ENCODE measurements around the gene ELF2. TPM values are rescaled to one million over a fixed set of nuclear protein-coding genes. Genes with fewer than 3 reads are reported as not detected.
A peak's percentile ranks its signal among the peaks of the same experiment; 100 is the strongest.

Gene ELF2
- total RNA-seq, 1 donor from 2014 or later = 44.3 TPM

DNA sequence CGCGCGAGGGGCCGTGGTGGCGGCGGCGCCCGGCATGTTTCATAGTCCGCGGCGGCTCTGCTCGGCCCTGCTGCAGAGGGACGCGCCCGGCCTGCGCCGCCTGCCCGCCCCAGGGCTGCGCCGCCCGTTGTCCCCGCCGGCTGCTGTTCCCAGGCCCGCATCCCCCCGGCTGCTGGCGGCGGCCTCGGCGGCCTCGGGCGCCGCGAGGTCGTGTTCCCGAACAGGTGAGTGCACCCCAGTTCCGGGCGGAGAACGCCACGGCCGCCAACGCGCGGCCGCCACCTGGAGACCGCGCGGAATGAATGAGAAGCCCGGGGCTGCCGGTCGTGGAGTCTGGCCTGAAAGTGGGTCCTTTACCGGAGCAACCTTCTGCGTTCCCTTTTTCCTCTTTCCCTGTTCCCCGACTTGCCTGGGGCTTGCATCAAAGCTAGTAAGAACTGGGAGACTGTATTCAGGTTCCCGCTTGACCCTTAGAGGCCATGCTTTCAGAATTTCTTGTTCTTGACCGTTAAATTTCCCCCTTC, 161.0 kb downstream of the ELF2 start:
- Histone ChIP-seq H3K79me2 (ENCODE audit: low read depth) (peaks cover 49% of the 10 kb centered on the region), H3F3A (ENCODE audit: low read depth) (peaks cover 39% of the 10 kb centered on the region), H3K36me3 (no peaks in the 10 kb centered on the region), H4K20me1 (ENCODE audit: low read depth) (peaks cover 35% of the 10 kb centered on the region), H2AFZ (replicated peaks) (peak overlapping the region; percentile 58), H3K27me3 (peaks cover 4% of the 10 kb centered on the region), H3K4me2 (peak overlapping the region; percentile 81), H3K4me3 (peak overlapping the region; percentile 87), H3K4me1 (peaks cover 25% of the 10 kb centered on the region), H3K9ac (peak overlapping the region; percentile 98), H3K9me3 (ENCODE audit: low read depth) (no peaks in the 10 kb centered on the region), H3K27ac (peak overlapping the region; percentile 99)
- Mint-ChIP-seq H3K4me1 (peaks cover 49% of the 10 kb centered on the region), H3K4me3 (peak overlapping the region; percentile 98), H3K9me3 (no peaks in the 10 kb centered on the region), H3K36me3 (peaks cover 2% of the 10 kb centered on the region), H3K27me3 (ENCODE audit: insufficient read depth, low read depth) (peaks cover 3% of the 10 kb centered on the region), H3K27ac (peak overlapping the region; percentile 94)
- TF ChIP-seq EZH2phosphoT487 (IDR thresholded peaks at IDR 0.05) (no peak), EZH2 (IDR thresholded peaks at IDR 0.05) (no peak)
- TF ChIP-seq, protein P1, sequence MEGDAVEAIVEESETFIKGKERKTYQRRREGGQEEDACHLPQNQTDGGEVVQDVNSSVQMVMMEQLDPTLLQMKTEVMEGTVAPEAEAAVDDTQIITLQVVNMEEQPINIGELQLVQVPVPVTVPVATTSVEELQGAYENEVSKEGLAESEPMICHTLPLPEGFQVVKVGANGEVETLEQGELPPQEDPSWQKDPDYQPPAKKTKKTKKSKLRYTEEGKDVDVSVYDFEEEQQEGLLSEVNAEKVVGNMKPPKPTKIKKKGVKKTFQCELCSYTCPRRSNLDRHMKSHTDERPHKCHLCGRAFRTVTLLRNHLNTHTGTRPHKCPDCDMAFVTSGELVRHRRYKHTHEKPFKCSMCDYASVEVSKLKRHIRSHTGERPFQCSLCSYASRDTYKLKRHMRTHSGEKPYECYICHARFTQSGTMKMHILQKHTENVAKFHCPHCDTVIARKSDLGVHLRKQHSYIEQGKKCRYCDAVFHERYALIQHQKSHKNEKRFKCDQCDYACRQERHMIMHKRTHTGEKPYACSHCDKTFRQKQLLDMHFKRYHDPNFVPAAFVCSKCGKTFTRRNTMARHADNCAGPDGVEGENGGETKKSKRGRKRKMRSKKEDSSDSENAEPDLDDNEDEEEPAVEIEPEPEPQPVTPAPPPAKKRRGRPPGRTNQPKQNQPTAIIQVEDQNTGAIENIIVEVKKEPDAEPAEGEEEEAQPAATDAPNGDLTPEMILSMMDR (IDR thresholded peaks at IDR 0.05) = no peak
- no peak for DNase-seq (ENCODE audit: low spot score)

DNA sequence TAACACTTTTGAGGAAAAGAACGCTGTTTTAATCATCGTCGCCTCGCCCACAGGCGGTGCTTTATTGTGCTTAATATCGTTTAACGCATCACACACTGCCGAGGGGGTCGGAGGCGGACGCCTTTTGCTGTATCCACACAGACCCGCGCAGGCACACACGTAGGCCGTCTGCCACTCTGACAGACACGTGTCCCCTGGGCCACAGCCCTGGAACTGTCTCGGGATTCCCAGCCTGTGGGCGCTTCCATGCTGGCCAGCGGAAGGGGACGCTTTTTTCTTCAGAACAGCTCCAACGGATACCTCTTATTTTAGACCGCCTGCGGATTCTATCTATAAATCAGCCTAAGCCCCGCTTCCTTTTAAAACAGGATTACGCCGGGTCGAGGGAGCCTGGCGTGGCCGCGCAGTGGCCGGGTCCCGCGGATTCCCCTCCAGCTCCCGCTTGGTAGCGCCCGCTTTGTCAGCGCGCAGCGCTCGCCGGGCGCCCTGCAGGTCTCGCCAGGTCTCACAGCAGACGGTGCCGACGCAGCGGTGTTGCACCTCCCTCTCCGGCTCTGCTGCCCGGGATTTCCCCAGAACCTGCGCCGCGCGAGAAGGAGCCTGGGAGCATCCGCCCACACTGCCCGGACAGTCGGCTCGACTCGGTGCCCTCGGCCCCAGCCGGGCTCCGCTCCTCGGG, 161.6 kb downstream of the ELF2 start, which contains the start of gene NOCT:
TSS of gene NOCT (plus strand) at position 513 of the 679 bp plus-strand sequence. CDS start 201 bp downstream, outside the sequence.
- H3K36me3 ChIP-seq = no peaks in the 10 kb centered on the region
- peaks cover 20% of the 10 kb centered on the region for H3K4me1 ChIP-seq
- H3K27me3 ChIP-seq = peaks cover 4% of the 10 kb centered on the region
- DNase-seq (ENCODE audit: low spot score) = peak; percentile 95
- peak within 1 kb of the TSS; percentile 87 for H3K4me3 ChIP-seq
- peaks cover 45% of the 10 kb centered on the region for H3K4me1 Mint-ChIP-seq
- H3K9me3 ChIP-seq (ENCODE audit: low read depth) = no peaks in the 10 kb centered on the region
- peak within 1 kb of the TSS; percentile 99 for H3K27ac Mint-ChIP-seq
- H3K4me3 Mint-ChIP-seq = peak within 1 kb of the TSS; percentile 98
- peaks cover 45% of the 10 kb centered on the region for H3K79me2 ChIP-seq (ENCODE audit: low read depth)
- TF ChIP-seq EZH2phosphoT487 (IDR thresholded peaks at IDR 0.05) (no peak), EZH2 (IDR thresholded peaks at IDR 0.05) (no peak)
- TF ChIP-seq, protein P1 (IDR thresholded peaks at IDR 0.05) = no peak
- peak within 1 kb of the TSS; percentile 81 for H3K4me2 ChIP-seq
- H2AFZ ChIP-seq (replicated peaks) = peak within 1 kb of the TSS; percentile 92
- H3K36me3 Mint-ChIP-seq = peaks cover 2% of the 10 kb centered on the region
- H3K27ac ChIP-seq = peak within 1 kb of the TSS; percentile 99
- peaks cover 29% of the 10 kb centered on the region for H4K20me1 ChIP-seq (ENCODE audit: low read depth)
- H3K9me3 Mint-ChIP-seq = no peaks in the 10 kb centered on the region
- peaks cover 3% of the 10 kb centered on the region for H3K27me3 Mint-ChIP-seq (ENCODE audit: insufficient read depth, low read depth)
- peaks cover 33% of the 10 kb centered on the region for H3F3A ChIP-seq (ENCODE audit: low read depth)
- peak within 1 kb of the TSS; percentile 98 for H3K9ac ChIP-seq

DNA sequence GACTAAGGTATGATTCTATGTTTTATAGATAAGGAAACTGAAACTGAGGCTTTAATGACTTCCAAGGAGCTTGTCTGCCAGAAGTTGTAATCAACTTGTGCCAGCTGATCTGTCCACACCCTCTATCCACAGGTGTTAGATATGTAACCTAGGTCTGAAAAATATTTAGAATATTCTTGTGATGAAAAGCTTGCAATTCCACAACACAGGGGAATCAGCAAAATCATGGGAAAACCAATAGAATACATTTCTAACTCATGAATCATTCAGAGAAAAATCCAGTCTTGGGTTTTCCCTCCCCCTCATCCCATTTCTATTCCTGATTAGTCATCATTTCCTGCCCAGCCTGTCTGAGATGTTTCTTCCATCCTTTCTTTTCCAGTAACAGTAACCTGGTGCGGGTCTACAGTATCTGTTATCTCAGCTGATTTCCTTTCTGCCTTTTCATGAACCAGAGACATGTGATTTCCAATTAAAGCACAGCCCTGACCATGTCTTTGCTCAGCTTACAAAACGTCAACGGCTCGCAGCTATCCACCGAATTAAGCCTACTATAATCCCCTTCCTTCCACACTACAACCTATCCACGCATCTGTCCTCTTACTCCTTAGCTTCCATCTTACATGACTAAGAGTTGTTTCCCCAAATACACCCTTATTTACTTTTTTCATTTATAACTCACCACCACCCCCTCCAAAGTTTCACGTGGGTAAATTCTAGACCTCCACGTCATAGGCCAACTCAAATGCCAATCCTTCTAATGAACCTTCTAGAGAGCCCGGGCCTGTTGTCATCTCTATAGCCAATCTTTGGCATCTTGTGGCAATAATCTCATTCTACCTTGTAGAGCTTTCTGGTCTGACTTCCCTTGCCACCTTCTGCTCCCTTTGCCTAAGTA, 162.4 kb downstream of the ELF2 start:
- no peak overlapping the region for H3K9ac ChIP-seq
- peak overlapping the region; percentile 92 for H2AFZ ChIP-seq (replicated peaks)
- peaks cover 4% of the 10 kb centered on the region for H3K27me3 ChIP-seq
- Mint-ChIP-seq H3K9me3 (no peaks in the 10 kb centered on the region), H3K36me3 (peaks cover 2% of the 10 kb centered on the region), H3K27me3 (ENCODE audit: insufficient read depth, low read depth) (peaks cover 3% of the 10 kb centered on the region), H3K4me1 (peaks cover 38% of the 10 kb centered on the region), H3K4me3 (peak overlapping the region; percentile 92), H3K27ac (peak overlapping the region; percentile 99)
- H3K4me3 ChIP-seq = peak overlapping the region; percentile 87
- peaks cover 26% of the 10 kb centered on the region for H3F3A ChIP-seq (ENCODE audit: low read depth)
- no peaks in the 10 kb centered on the region for H3K36me3 ChIP-seq
- TF ChIP-seq, protein P1 (IDR thresholded peaks at IDR 0.05) = no peak
- no peak for TF ChIP-seq EZH2phosphoT487 (IDR thresholded peaks at IDR 0.05)
- no peak for TF ChIP-seq EZH2 (IDR thresholded peaks at IDR 0.05)
- H3K4me2 ChIP-seq = peak overlapping the region; percentile 81
- peaks cover 21% of the 10 kb centered on the region for H4K20me1 ChIP-seq (ENCODE audit: low read depth)
- H3K4me1 ChIP-seq = peaks cover 12% of the 10 kb centered on the region
- peaks cover 37% of the 10 kb centered on the region for H3K79me2 ChIP-seq (ENCODE audit: low read depth)
- no peaks in the 10 kb centered on the region for H3K9me3 ChIP-seq (ENCODE audit: low read depth)
- no peak overlapping the region for H3K27ac ChIP-seq
- no peak for DNase-seq (ENCODE audit: low spot score)
